K562 treated with DMSO at 1 percent for 4 hours (cell line): ENCODE results near the gene SPDYC. TPM values are rescaled to one million over a fixed set of nuclear protein-coding genes. Genes with fewer than 3 reads are reported as not detected.

Source experiments
- total RNA-seq: library from RNA; unstranded; fragments of 300-600 nt; gene quantifications from 2 replicates; pipeline ENCODE4 v1.2.3, GENCODE V29; 2022; ENCODE audit not compliant: insufficient read depth

SPDYC gene, protein sequence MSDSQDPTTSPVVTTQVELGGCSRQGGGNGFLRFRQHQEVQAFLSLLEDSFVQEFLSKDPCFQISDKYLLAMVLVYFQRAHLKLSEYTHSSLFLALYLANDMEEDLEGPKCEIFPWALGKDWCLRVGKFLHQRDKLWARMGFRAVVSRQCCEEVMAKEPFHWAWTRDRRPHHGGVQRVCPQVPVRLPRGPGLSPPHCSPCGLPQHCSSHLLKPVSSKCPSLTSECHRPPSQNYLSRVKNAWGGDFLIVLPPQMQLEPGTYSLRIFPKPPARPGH
- 13.6 and 14.1 TPM in 2 replicates for total RNA-seq

DNA sequence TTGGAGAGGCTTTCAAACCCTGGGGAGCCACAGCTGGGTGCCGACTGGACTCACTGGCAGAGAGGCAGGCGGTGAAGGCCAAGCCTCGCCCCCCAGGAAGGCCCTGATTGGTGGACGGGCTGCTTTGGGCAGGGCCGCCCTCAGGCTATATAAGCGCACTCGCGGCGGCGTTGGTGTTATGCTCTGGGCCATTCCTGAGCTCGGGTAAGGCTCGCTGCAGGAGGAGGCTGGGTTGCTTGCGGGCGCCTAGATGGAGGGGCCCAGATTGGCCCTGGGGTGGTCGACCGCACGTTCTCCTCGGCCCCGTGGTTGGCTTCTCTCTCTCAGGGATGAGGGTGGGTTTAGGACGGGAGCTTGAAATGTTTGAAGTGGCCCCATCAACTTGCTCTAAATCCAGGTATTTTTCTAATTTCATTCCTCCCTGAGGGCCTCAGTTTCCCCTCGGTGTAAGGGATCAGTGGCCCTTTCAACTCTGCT is at the start of gene SPDYC:
Gene SPDYC, plus strand, starts transcription at position 176 of the 477 bp plus-strand sequence. CDS start 1,125 bp downstream, outside the sequence.

DNA sequence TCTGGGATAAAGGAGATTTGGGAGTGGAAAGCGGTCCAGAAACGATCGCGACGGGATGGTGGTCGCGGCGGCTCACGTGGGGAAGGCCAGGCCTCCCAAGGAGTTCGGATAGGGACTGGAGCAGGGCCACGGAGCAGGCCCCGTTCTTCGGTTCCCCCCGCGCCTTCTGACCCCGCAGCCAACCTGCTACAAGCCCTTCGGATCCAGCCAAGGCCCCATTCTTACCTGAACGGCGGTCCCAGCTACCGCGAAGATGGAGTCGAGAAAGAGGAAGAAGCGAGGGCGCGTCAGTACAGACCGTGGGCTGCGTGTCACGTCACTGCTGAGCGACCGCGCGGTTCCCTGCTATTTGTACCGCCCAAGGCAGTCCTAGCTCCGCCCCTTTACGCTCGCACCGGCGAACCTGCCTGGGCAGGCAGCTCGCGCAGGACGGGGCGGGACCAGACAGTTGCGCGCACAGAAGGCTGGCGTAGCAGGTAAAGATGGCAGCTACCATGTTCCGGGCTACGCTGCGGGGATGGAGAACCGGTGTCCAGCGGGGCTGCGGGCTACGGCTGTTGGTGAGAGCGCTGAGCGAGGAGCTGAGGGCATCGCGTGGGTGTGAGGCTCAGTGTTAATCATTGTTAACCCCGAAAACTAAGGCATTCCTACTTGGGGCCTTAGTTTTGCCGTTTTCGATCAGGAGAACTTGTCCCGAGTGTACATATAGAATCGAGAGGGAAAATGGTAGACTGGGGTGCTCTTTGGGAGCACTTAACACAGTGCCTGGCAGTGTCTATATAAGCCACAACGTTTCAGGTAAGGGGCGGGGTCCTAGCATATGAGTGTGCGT is 48.0 kb upstream of the SPDYC start, which contains the start of the genes FAU and MRPL49:
Gene FAU, minus strand, starts transcription at position 270 of the 832 bp plus-strand sequence. CDS start 321 bp downstream, outside the sequence.
Gene MRPL49, plus strand, starts transcription at position 457 of the 832 bp plus-strand sequence. Its CDS starts 26 bp downstream, at position 483.

DNA sequence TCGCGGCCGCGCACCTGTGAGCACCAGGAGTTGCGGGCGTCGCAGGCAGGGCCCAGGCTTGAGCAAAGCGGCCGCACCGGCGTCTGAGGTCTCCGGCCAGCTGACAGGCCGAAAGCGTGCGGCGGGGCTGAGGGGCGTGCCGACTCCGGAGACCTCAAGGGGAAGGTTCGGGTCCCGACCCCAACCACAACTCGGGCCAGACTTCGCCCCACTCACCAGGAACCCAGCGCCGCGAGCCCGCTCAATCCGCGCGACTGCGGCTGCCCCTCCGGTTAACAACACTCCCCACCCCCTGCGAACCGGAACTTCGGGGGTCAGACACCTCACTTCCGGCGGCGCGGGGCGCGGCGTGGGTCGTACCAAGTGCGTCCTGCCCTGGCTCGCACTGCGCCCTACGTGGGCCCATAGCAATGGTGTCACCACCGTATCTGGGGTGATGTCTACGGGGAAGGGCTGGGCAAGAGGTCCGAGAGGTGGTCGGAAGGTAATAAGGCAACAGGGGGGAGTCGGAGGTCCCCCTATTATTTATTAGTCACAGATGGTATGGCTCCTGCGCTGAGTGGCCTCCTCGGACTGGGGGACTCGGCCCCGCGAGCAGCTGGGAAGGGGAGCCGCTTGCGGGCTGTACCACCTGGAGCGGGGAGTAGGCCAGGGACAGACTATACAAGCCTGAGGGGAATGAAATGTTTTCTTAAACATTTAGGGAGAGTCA is 35.6 kb upstream of the SPDYC start, which contains the start of gene SYVN1:
Gene SYVN1, minus strand, starts transcription at position 280 of the 712 bp plus-strand sequence. CDS start 918 bp downstream, outside the sequence.

DNA sequence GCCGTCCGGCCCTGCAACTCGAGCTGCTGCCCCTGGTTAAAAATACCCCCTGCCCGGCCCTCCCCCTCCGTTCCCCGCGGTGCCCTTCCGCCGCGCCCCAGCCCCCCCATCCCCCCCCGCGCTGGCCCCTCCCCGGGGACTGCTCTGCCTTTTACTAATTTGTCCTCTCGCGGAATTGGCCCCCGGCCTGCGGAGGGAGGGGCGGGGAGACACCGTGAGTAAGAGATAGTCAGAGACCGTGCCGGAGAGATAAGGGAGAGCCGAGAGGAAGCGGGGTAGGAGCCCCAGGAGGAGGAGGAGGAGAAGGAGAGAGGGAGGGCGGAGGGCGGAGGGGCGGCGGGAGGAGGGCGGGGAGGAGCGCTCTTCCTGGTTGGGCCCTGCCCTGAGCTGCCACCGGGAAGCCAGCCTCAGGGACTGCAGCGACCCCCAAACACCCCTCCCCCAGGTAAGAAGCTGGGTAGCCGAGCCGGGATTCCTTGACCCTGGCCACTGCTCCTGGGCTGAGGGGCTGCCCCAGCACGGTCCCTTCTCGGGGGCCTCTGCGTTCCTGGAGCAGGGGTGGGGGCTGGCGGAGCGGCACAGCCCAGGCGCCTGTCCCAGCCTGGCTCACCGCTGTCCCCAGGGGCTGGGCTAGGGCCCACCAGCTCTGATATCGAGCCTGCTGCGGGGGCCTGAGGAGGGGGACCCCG is 11.7 kb downstream of the SPDYC start, which contains the start of gene CAPN1:
Gene CAPN1, plus strand, starts transcription at position 360 of the 689 bp plus-strand sequence. CDS start 774 bp downstream, outside the sequence.

Other genes starting within 250 kb of the SPDYC start
- gene PPP2R5B, start 245.5 kb upstream of the SPDYC start, total RNA-seq: 8.5 and 13.9 TPM in 2 replicates
- gene GPHA2, start 234.3 kb upstream of the SPDYC start, total RNA-seq: not detected in 2 replicates
- gene MAJIN, start 198.1 kb upstream of the SPDYC start, total RNA-seq: not detected in 2 replicates
- gene BATF2, start 173.3 kb upstream of the SPDYC start, total RNA-seq: 4.3 and 5.6 TPM in 2 replicates
- 166 and 168 TPM in 2 replicates for gene ARL2, start 156.1 kb upstream of the SPDYC start, total RNA-seq
- gene SNX15, start 142.8 kb upstream of the SPDYC start, total RNA-seq: 33.8 and 37.5 TPM in 2 replicates
- gene SAC3D1, start 129.0 kb upstream of the SPDYC start, total RNA-seq: 50.3 and 51.3 TPM in 2 replicates
- gene NAALADL1, start 111.7 kb upstream of the SPDYC start, total RNA-seq: 1.1 TPM in 1 of 2 replicates, not detected in the other
- 68.8 and 84.7 TPM in 2 replicates for gene CDCA5, start 86.2 kb upstream of the SPDYC start, total RNA-seq
- gene ZFPL1, start 86.0 kb upstream of the SPDYC start, total RNA-seq: 61.2 and 79.7 TPM in 2 replicates
- 153 and 168 TPM in 2 replicates for gene VPS51, start 74.0 kb upstream of the SPDYC start, total RNA-seq
- gene TM7SF2, start 58.4 kb upstream of the SPDYC start, total RNA-seq: 16.1 and 16.4 TPM in 2 replicates
- gene ZNHIT2, start 52.5 kb upstream of the SPDYC start, total RNA-seq: 16.2 and 21.9 TPM in 2 replicates
- 1,054 and 1,266 TPM in 2 replicates for gene FAU, start 48.1 kb upstream of the SPDYC start, total RNA-seq
- 69.2 and 74.8 TPM in 2 replicates for gene MRPL49, start 47.9 kb upstream of the SPDYC start, total RNA-seq
- gene SYVN1, start 35.7 kb upstream of the SPDYC start, total RNA-seq: 43.5 and 53.4 TPM in 2 replicates
- gene CAPN1, start 11.7 kb downstream of the SPDYC start, total RNA-seq: 149 and 191 TPM in 2 replicates
- gene POLA2, start 91.7 kb downstream of the SPDYC start, total RNA-seq: 14.6 and 18.3 TPM in 2 replicates
- 1.9 and 3.4 TPM in 2 replicates for gene CDC42EP2, start 144.6 kb downstream of the SPDYC start, total RNA-seq
- 50.7 and 55.1 TPM in 2 replicates for gene DPF2, start 163.6 kb downstream of the SPDYC start, total RNA-seq
- gene TIGD3, start 184.5 kb downstream of the SPDYC start, total RNA-seq: 2.2 and 4.9 TPM in 2 replicates
- 0.77 and 2.0 TPM in 2 replicates for gene SLC25A45, start 212.4 kb downstream of the SPDYC start, total RNA-seq
- 36.4 and 36.5 TPM in 2 replicates for gene FRMD8, start 216.4 kb downstream of the SPDYC start, total RNA-seq